SU-DHL-6 (cell line): ENCODE measurements around the gene WASF3.

Experiments used
- H2AFZ ChIP-seq: fragments of 200-600 bp; sonication (generic); 2 replicates; pipeline ENCODE4 v1.6.1; 2014; ENCODE audit warnings: low read depth, mild to moderate bottlenecking, moderate library complexity, mixed read lengths, antibody characterized with exemption, low read length; ENCODE audit not compliant: severe bottlenecking
- H3F3A ChIP-seq: fragments of 200-600 bp; shearing (Covaris generic); 2 replicates; pipeline ENCODE4 v1.6.0; 2016; ENCODE audit warnings: antibody characterized with exemption, mild to moderate bottlenecking; ENCODE audit not compliant: insufficient read depth
- H3K27ac ChIP-seq: fragments of 200-600 bp; sonication (generic); 2 replicates; pipeline ENCODE4 v1.5.1; 2016; ENCODE audit warnings: low read depth, mild to moderate bottlenecking, low read length, moderate library complexity, mixed read lengths
- H3K27me3 ChIP-seq: fragments of 200-600 bp; sonication (generic), shearing (Covaris generic); 2 replicates; pipeline ENCODE4 v1.6.0; 2014; ENCODE audit warnings: mild to moderate bottlenecking, low read length
- H3K36me3 ChIP-seq: fragments of 200-600 bp; sonication (generic); 2 replicates; pipeline ENCODE4 v1.6.1; 2014; ENCODE audit warnings: mild to moderate bottlenecking, low read length, mixed read lengths
- H3K4me2 ChIP-seq: fragments of 300-600, 200-600 bp; shearing (Covaris generic), sonication (generic); 2 replicates; pipeline ENCODE4 v1.6.0; 2014; ENCODE audit warnings: low read length, low read depth, mild to moderate bottlenecking; ENCODE audit not compliant: poor library complexity, severe bottlenecking
- H3K4me3 ChIP-seq: fragments of 200-600 bp; sonication (generic); 2 replicates; pipeline ENCODE4 v1.5.1; 2014; ENCODE audit warnings: antibody characterized with exemption, low read length, mild to moderate bottlenecking, mixed read lengths; ENCODE audit not compliant: insufficient read depth, poor library complexity, severe bottlenecking
- H3K79me2 ChIP-seq: fragments of 200-600 bp; sonication (generic); 2 replicates; pipeline ENCODE4 v1.6.1; 2014; ENCODE audit warnings: mild to moderate bottlenecking, low read length, moderate library complexity; ENCODE audit not compliant: insufficient read depth
- H3K9ac ChIP-seq: fragments of 200-600 bp; sonication (generic); 2 replicates; pipeline ENCODE4 v1.7.0; 2014; ENCODE audit warnings: mild to moderate bottlenecking, low read length
- H3K9me2 ChIP-seq: fragments of 200-600 bp; sonication (generic); replicated peaks from 2 replicates; pipeline ENCODE4 v1.6.1; 2014; ENCODE audit warnings: low read length; ENCODE audit not compliant: insufficient read depth
- H3K9me3 ChIP-seq: fragments of 200-600 bp; sonication (generic); 2 replicates; pipeline ENCODE4 v1.6.1; 2014; ENCODE audit warnings: low read length, mixed read lengths; ENCODE audit not compliant: insufficient read depth
- H4K20me1 ChIP-seq: fragments of 200-600 bp; sonication (generic); 2 replicates; pipeline ENCODE4 v1.6.1; 2014; ENCODE audit warnings: low read depth, mild to moderate bottlenecking, antibody characterized with exemption, low read length, moderate library complexity, mixed read lengths
- EZH2phosphoT487 ChIP-seq: fragments of 200-600 bp; sonication (generic), shearing (Covaris generic); conservative IDR thresholded peaks from 2 replicates; pipeline ENCODE4 v1.6.1; 2018; ENCODE audit warnings: mild to moderate bottlenecking, antibody characterized with exemption, low read length, moderate library complexity, mixed read lengths
- TF ChIP-seq, protein P1 (sequence below): fragments of 200-600 bp; sonication (generic); IDR thresholded peaks from one replicate; pipeline ENCODE4 v1.5.1; 2017; ENCODE audit warnings: antibody characterized with exemption, mild to moderate bottlenecking, low read length, moderate library complexity; ENCODE audit not compliant: insufficient read depth, poor library complexity, severe bottlenecking

The WASF3 gene

DNA sequence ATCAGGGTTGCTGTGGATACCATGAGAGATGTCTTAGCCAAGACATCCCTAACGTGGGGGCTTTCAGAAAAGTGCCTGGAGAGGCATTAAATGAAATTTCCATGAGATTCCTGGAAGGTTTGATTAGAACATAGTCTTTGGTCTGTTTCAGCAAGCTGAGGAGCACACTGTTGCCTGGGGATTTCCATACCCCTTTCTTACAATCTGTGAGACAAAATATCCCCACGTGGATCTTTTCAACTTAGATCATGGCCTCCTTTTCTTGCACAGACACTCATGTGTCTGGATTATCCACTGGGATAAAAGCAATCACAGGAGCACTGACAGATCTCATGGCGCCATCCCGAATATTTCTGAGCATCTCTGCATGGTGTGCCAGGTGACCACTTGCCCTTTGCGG is 161.4 kb downstream of the WASF3 start:
- Histone ChIP-seq H3K27ac (no peak overlapping the region), H3K9me3 (no peaks in the 10 kb centered on the region), H2AFZ (no peak overlapping the region), H3K4me3 (no peak overlapping the region), H3K9ac (no peak overlapping the region), H3K27me3 (no peaks in the 10 kb centered on the region), H3K4me2 (no peak overlapping the region), H4K20me1 (no peaks in the 10 kb centered on the region), H3K9me2 (no peaks in the 10 kb centered on the region), H3F3A (no peaks in the 10 kb centered on the region), H3K79me2 (no peaks in the 10 kb centered on the region), H3K36me3 (no peaks in the 10 kb centered on the region)
- TF ChIP-seq EZH2phosphoT487 = no peak
- TF ChIP-seq, protein P1, sequence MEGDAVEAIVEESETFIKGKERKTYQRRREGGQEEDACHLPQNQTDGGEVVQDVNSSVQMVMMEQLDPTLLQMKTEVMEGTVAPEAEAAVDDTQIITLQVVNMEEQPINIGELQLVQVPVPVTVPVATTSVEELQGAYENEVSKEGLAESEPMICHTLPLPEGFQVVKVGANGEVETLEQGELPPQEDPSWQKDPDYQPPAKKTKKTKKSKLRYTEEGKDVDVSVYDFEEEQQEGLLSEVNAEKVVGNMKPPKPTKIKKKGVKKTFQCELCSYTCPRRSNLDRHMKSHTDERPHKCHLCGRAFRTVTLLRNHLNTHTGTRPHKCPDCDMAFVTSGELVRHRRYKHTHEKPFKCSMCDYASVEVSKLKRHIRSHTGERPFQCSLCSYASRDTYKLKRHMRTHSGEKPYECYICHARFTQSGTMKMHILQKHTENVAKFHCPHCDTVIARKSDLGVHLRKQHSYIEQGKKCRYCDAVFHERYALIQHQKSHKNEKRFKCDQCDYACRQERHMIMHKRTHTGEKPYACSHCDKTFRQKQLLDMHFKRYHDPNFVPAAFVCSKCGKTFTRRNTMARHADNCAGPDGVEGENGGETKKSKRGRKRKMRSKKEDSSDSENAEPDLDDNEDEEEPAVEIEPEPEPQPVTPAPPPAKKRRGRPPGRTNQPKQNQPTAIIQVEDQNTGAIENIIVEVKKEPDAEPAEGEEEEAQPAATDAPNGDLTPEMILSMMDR = no peak

DNA sequence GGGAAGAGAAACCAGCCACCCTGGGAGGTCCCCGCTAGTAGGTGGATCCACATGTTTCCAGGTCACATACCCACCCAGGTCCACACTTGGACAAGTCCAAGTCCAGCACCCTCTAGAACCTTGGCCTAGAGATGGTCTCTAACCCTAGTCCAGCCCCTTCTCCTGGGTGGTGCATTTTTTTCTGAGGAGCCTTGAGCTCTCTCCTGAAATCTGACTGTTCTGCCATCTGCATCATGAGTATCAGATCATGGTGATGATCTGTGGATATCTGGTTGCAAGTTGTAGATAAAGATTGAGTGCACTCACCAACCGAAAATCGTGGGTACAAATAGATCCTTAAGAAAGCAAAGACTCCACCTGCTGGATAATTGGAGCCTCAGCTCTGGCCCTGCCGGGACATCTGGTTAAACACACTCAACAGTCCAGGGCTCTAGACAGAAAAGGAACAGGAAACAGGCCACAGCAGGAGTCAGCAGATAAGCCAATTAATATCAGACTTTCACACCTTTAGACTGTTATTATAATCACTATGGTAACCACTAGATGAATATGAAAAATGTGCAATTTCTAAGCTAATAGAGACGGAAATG is 162.0 kb downstream of the WASF3 start:
- H3K9me2 ChIP-seq = no peaks in the 10 kb centered on the region
- no peaks in the 10 kb centered on the region for H3K9me3 ChIP-seq
- no peaks in the 10 kb centered on the region for H3K36me3 ChIP-seq
- no peak overlapping the region for H3K4me3 ChIP-seq
- no peaks in the 10 kb centered on the region for H3F3A ChIP-seq
- TF ChIP-seq, protein P1 = no peak
- TF ChIP-seq EZH2phosphoT487 = no peak
- no peak overlapping the region for H3K4me2 ChIP-seq
- H3K9ac ChIP-seq = no peak overlapping the region
- H2AFZ ChIP-seq = no peak overlapping the region
- H3K27me3 ChIP-seq = no peaks in the 10 kb centered on the region
- H3K79me2 ChIP-seq = no peaks in the 10 kb centered on the region
- H3K27ac ChIP-seq = no peak overlapping the region
- H4K20me1 ChIP-seq = no peaks in the 10 kb centered on the region

DNA sequence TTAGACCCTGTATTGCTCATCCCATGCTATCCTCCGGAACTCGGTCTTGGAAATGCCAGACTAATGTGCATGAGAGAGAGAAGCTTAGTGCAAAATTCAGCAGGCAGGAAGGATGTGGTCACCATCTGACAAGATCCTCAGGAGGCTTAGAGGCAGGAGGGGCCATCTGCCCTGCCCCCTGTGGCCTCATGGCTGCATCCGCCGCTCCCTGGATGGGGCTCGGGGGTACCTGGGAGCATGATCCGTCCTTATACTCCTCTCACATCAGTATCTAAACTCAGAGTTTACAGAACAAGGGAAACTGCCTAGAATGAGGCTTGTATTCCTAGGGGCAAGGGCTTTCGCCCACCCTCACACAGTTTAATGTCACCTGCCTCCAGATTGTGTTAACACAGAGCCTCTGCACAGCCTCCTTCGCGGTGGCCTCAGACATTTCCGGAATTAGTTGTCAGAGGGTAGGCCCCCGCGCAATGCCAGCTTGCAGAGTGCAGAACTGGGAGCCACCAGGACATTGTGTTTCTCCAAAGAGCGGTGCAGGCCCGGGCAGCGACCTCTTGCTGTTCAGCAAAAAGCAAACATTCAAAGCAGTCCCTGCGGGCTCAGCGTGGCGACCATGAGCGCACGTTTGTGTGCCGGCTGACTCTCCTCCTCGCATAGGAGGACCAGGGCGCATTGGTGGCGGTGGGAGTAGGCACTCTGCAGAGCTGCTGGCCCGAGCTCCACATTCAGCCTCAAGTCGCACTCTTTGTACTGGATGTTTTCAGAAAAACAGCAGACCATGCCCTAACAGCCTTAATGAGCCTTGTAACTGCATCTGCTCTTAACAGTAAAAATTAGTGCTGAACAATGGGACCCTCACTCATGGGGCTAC is 164.0 kb downstream of the WASF3 start:
- H3K79me2 ChIP-seq = no peaks in the 10 kb centered on the region
- H3K4me2 ChIP-seq = no peak overlapping the region
- no peaks in the 10 kb centered on the region for H3K27me3 ChIP-seq
- no peaks in the 10 kb centered on the region for H3K9me2 ChIP-seq
- H2AFZ ChIP-seq = no peak overlapping the region
- H3K9me3 ChIP-seq = no peaks in the 10 kb centered on the region
- H3F3A ChIP-seq = no peaks in the 10 kb centered on the region
- no peak overlapping the region for H3K4me3 ChIP-seq
- H4K20me1 ChIP-seq = no peaks in the 10 kb centered on the region
- H3K36me3 ChIP-seq = no peaks in the 10 kb centered on the region
- no peak for TF ChIP-seq EZH2phosphoT487
- TF ChIP-seq, protein P1 = no peak
- H3K9ac ChIP-seq = no peak overlapping the region
- H3K27ac ChIP-seq = no peak overlapping the region
